HG03378 (cell line): ENCODE data around the gene GPR50.
A peak's percentile ranks its signal among the peaks of the same experiment; 100 is the strongest.

ENCODE experiments used
- ATAC-seq: cut with Tn5 transposase; IDR thresholded peaks from one replicate; pipeline ENCODE4 v1.9.1; 2021; ENCODE audit warnings: mild to moderate bottlenecking, moderate library complexity; ENCODE audit not compliant: unreplicated experiment

GPR50 gene

DNA sequence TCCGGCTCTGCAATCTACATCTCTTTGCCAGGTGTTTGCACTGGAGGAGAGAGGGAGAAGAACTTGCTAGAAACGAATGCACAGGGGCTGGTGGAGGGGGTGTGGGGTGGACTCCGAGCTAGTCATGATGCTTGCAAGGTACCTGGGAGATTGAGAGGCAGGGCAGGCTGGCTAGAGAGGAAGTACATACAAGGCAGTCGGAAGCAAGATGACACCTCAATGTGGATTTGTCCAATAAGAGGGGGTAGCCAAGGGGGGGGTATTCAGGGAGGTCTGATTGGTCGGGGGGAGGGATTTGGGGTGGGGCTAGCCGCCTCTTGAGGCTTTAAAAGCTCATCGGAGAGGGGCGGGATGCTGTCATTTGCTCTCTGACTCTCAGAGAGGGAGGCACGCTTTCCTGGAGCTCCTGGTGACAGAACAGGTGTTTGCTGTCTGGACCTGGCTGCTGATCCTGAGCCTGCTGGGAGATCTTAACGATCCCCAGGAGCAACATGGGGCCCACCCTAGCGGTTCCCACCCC lies at the start of gene GPR50:
Gene GPR50, plus strand, starts transcription at position 354 of the 520 bp plus-strand sequence. Its CDS starts 138 bp downstream, at position 492.
- ATAC-seq, result no peak

DNA sequence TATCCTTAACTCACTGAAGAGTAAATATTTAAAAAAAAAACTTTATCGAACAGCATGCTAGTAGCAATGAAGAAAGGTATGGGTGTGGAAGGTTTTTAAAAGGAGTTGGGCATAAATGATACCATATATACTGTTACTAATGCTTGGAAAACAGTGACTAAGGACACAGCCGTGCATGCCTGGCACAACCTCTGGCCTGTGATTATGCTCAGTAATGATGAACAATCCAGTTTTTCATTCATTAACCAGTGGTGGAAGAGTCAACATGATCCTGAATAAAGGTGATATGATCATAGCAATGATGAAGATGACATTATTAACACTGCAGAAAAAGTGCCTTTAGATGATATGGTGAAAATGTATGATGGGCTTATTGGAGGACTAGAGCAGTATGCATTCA lies 43.9 kb upstream of the GPR50 start:
- no peak for ATAC-seq

DNA sequence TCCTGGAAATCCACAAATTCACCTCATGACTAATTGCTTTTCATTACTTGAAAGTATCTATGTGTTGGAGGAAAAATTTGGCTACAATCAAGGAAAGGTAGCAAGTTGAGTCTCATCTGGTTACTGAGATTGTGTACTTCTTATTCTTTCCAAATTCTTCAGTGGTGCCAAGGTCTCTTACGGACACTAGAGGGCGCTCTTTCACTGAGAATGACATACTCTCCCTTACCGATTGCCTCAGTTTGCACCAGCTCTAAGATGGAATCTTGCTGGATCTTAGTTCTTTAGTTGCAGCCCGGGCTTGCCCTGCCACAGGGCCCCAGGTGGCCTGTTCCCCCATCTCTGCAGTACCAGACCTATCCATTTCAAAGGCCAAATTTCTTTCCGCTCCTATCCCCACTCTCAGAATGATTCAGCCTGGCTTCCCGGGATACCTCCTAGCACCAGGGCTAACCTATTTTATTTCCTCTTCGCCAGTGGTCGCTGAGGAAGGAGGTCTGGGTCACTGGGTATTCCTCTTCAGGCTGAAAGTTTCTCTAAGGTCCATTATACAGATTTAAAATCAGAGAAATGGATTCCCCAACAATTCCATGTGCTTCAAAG lies 24.6 kb upstream of the GPR50 start:
- ATAC-seq, result peak; percentile 87

DNA sequence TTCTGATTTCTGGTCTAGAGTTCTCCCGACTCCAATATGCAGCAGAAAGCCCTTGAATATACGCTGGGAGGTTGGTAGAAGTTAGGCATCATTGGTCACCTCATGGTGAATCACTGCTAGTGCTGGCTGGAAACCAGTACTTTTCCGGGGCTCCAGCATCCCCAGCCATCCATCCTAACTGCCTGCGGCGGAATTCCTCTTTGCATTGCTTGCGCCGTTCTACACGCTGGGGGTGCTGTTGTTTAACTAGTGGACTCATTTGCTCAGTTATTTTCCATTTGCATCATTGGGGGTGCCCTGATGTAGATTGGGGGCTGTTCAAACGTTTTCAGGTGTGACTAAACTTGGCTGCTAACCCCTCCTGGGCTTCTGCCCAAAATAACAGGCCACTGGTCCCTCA lies 23.3 kb upstream of the GPR50 start:
- ATAC-seq, result no peak

DNA sequence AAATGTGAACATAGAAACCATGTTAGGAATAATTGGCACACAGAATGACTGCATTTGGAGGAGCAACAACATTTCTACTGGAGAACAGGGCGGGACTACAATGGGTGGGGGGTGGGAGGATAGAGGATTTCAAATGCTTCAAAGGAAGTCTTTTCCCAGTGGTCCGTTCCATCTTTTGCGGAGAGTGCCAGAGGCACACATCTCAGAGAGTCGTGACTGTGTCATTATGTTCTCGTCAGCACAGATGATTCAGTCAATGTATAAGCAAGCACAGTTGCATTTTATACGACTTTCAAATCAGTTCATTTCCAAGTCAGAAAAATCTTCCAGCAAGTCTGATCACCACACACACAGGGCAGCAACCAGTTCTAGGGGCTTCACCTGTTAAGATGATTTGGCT lies 22.7 kb upstream of the GPR50 start:
- ATAC-seq, result no peak

DNA sequence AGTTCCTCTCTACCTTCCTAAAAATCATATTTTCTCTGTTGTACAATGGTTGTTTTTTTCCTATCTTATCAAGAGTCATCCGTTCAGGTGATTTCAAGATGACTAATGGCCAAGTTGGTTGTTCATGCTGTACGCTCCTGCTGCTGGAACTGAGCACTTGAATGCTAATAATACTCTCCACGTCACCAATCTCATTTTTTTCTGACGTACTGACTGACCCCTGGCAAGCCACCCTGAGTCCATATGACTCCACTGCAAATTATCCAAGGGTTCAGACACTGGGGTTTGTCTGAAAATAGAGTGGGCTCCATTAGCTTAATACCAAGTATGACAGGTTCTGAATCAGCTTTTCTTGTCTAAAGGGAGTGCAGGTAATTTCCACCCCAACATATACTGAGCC lies 21.1 kb upstream of the GPR50 start:
- ATAC-seq, result no peak

DNA sequence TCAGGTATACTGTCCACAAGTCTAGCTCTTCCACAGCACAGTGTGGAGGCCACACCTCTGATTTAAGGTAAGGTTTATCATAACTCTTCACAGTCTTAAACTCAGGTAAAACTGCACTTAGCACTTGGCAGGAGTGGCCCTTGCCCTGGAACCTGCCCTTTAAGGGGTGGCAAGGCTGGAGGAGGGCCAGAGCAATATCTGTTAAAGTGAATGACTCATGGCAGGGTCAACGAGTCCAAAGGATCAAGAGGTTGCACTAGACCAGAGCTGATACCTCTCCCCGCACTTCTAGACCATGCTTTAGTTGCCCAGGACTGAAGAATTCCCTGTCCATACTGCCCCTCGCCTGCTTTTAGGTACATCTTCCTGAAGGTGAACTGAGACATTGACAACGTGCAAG lies 14.7 kb upstream of the GPR50 start:
- ATAC-seq, result no peak

DNA sequence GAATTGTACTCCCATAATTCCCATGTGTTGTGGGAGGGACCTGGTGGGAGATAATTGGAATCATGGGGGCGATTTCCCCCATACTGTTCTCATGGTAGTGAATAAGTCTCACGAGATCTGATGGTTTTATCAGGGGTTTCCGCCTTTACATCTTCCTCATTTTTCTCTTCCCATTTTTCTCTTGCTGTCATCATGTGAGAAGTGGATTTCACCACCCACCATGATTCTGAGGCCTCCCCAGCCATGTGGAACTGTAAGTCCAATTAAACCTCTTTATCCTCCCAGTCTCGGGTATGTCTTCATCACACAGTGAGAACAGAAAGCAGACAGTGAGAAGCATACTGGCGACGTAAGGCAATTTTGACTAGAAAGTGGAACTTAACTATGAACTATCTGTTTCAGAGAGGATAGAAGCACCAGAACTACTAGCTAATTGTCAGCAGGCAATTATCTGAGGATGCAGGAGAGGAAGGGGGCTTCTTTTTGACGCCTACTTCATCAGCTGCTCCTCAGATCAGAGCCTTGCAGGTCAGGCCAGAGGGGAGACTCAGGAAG lies 8.5 kb upstream of the GPR50 start:
- no peak for ATAC-seq

DNA sequence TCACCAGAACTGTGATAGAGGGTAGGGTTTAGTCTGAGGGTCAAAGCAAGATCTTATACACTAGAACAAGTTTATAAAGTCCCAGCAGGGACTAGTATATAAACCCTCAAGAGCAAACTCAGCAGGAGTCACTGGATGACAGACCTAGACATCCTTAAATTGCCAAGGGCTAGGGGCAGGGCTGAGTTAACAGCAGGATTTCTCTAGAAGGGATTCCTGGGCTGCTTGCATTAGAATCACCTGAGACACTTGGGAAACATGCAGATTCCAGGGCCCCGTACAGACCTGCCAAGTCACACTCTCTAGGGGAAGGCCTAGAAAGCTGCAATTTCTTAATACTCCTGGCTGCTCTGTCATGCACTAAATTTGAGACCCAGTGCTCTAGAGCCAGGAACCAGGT lies 6.6 kb upstream of the GPR50 start:
- no peak for ATAC-seq

DNA sequence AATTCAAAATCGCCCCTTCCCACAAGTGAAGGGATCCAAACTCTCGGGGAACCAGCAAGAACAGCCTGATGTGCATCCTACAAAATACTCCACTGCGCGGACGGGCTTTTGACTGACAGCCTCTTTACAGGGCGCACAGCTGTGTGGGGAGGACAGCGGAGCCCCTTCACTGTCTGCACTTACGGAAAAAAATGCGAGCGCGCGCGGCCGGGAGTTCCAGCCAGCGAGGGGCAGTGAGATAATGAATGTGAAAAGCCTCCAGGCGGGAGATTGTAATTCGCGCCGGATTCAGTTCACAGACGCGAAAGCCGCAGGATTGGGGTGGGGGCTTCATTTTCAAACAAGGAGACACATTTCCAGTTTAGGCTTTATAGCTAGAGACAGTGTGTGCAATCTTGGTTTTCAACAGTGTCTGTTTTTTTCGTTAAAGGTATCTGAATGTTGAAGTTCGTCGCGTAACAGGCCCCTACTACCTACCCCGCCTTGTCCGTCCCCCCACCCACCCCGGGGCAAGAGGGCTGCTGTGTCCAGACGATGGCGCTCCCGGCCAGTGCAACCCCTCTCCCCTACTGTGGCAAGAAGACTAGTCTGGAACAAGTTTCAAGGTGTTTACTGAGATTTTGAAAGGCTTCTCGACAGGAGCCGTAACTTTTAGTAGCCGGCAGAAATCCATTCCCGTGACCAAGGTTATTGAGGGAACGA lies 1.7 kb upstream of the GPR50 start:
- no peak for ATAC-seq

DNA sequence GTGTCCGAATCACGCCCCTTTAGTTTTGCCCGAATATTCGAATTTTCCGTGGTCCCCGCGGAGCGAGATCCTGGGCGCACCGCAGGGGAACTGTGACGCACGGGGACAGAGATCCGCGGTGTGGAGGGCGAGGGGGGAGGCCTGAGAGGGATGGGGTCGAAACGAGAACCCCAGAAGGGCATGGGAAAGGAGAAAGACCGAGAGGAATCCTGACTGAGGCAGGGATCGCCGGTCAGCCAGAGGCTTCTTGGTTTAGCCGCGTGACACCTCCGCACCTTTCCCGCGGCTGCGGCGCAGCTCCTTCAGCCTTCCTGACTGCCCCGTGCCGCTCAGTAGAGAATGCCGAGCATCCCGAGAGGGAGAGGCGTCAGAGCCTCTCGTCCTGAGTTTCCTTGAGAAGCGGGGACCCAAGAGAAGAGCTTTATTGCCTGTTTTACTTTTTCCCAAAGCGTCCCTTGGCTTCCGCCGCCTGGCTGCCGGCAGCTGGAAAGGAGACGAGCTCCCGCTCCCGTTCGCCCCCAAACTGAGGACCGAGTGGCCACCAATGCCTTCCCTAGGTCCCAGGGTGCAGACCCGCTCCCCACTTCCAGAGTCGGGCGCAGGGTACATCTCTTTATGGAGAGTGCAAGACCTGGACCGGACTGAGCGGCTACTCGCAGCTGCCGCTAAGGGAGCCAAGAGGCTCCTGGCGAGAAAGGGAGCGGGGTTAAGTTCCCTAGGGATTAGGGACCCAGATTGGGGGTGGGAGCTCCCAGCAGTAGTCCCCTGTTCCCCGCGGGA lies 911 bp upstream of the GPR50 start:
- no peak for ATAC-seq

DNA sequence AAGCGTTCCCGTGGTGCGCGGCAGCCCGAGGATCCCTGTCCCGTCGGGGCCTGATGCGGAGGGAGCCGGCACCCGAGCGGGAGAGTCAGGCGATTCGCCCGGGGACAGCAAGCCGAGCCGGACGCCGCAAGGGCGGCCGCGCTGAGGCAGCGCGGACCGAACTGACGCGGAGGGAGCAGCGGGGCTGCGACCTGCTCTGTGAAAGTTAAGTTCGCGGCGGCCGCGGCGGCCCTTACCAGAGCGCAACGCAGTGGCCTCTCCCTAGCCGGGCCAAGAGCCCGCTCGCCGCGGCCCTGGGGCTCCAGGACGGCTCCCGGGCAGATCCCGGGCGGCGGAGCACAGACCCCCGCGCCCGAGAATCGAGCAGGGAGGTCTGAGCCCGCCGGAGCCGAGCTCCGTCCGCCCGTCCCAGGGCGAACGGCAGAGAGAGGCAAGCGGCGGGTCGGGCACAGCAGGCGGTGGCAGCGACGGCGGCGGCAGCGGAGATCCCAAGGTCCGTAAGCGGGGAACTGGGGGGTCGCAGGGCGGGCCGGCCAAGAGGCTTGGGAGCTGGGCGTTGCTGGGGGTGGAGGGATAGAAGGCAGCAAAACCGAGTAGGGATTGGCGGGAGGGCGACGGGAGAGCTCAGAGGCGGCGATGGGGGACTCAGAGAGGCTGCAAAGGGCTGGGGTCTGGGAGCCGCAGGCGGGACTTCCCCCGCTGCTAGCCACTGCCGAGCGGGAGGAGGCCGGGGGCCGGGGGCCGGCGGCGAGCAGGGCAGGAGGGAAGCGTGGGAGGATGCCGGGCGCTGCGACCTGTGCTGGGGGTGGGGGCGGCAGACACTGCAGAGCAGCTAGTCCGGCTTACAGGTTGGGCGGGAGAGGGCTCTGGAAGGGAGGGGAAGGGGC lies 1.0 kb downstream of the GPR50 start:
- ATAC-seq, result no peak

DNA sequence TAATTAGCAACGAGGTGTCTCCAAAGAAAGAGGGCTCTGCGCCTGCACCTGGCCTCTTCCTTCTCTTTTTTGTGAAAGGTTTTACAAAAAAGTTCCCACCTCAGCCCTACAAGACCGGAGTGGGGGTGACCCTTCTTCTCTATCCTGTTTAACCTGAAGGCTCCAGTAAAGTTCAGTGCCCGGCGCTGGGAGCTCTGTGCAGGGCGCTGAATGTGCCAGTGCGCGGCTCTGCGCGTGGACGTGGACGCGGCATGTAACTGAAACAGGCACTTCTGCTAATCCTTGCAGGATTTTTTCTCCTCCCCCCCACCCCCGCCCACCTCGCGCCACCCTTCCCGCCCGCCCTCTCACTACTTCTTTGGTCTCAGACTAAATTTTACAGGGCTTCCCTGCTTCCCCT lies 2.4 kb downstream of the GPR50 start:
- no peak for ATAC-seq

DNA sequence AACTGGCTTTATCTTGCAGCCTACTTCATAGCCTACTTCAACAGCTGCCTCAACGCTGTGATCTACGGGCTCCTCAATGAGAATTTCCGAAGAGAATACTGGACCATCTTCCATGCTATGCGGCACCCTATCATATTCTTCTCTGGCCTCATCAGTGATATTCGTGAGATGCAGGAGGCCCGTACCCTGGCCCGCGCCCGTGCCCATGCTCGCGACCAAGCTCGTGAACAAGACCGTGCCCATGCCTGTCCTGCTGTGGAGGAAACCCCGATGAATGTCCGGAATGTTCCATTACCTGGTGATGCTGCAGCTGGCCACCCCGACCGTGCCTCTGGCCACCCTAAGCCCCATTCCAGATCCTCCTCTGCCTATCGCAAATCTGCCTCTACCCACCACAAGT lies 4.0 kb downstream of the GPR50 start:
- ATAC-seq, result no peak

DNA sequence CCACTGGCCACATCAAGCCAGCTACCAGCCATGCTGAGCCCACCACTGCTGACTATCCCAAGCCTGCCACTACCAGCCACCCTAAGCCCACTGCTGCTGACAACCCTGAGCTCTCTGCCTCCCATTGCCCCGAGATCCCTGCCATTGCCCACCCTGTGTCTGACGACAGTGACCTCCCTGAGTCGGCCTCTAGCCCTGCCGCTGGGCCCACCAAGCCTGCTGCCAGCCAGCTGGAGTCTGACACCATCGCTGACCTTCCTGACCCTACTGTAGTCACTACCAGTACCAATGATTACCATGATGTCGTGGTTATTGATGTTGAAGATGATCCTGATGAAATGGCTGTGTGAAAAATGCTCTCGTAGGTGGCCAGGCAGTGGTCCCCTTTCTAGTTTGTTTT lies 4.7 kb downstream of the GPR50 start:
- no peak for ATAC-seq

DNA sequence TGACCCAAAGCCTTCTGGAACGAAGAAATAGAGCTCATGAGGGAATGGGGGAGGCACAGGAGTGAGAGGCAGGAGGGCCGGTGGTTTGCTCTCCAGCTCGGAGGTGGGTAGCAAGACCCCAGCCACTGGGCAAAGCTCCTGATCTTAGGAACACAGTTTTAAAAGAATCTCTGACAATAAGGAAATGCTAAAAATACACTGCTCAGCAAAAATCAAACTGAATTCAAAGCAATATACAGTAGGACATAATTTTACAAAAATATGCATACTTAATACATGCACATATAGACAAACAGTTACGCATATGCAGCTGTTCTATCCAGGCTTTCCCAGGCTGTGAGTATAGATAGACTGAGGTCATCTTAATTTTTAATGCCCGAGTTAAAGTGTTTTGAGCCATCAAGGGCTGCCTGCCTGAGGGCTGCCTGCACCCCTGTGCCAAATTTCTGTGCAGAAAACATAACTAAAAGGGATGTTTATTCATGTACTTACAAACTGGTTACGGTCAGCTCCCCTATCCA lies 6.9 kb downstream of the GPR50 start:
- no peak for ATAC-seq

DNA sequence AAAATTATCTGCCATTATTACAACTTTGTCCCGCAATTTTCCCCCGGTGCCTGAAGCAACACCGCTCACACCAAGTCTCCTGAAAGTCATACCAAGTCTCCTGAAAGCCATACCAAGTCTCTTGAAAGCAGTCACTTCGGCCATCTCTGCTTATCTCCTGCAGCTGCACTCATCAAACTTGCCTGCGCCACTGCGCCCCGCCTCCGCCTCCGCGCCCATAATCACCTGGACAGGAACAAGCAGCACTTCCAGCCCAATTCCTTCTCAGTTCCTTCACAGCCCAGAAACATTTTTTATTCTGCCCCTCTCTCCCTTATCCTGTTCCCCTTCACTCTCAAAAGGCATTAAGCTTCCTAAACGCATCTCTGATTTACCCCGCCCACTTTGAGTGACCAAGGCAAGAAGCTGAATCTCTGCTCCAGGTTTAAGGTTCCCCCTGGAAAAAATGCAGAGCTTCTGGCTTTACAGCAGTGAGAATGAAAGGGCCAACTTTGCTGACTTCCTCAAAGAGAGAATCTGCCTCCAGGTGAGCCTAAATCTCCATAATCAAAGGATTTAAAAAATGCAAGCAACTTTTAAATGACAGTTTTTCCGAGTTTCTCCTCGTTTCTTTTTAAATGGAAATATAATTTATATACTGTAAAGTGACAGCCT lies 7.7 kb downstream of the GPR50 start:
- ATAC-seq, result no peak

DNA sequence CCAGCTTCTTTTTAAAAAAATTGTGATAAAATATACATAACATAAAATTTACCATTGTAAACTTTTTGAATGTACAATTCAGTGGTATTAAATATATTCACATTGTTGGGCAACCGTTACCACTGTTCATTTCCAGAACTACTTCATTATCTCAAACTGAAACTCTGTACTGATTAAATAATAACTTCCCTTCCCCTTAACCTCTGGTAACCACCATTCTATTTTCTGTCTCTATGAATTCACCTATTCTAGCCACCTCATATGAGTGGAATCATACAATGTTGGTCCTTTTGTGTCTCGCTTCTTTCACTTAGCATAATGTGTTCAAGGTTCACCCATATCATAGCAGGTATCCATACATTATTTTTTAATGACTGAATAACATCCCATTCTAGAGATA lies 8.3 kb downstream of the GPR50 start:
- peak; percentile 92 for ATAC-seq

DNA sequence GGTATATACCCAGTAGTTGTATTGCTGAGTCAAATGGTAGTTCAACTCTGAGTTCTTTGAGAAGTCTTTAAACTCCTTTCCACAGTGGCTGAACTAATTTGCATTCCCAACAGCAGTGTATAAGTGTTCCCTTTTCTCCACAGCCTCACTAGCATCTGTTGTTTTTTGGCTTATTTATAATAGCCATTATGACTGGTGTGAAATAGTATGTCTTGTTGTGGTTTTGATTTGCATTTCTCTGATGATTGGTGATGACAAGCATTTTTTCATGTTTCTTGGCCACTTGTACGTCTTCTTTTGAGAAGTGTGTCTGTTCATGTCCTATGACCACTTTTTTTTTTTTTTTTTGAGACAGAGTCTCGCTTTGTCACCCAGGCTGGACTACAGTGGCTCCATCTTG lies 30.5 kb downstream of the GPR50 start:
- ATAC-seq, result no peak

DNA sequence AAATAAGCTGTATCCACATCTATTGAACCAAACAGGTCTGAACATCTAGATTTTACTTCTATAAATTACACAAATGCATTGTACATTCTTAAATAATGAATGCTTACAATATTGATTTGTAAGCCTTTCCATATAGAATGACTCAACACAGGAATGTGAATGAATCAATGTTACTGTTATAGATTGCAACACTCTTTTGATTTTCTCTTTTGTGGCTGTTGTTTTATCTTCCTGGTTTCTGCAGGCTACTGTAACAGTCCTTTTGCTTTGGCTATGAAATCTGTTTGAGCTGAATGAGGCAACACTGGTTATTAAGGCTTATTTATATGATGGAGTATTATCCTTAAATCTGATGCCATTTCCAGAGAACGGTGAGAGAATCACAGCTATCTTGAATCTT lies 49.5 kb downstream of the GPR50 start:
- ATAC-seq, result no peak
